Astrocyte (in vitro differentiated cells and primary cell): ENCODE results near the gene AUTS2. TPM values are rescaled to one million over a fixed set of nuclear protein-coding genes. Genes with fewer than 3 reads are reported as not detected.

Source experiments
- DNase-seq: peaks from one replicate; pipeline ENCODE4 v3.0.0-alpha.2; 2010; ENCODE audit warnings: low read depth
- FAIRE-seq: peaks from 2 replicates; lab custom pipeline; 2011; peaks lifted over from hg19 to GRCh38; lab: Jason Lieb, UNC
- H2AFZ ChIP-seq: 2 replicates; pipeline ENCODE4 v1.6.0; 2012; ENCODE audit warnings: low read depth, low read length, inconsistent platforms
- H3K27ac ChIP-seq: 2 replicates; pipeline ENCODE4 v1.5.1; 2011; ENCODE audit warnings: low read depth, low read length, inconsistent platforms
- H3K27me3 ChIP-seq: 2 replicates; pipeline ENCODE4 v1.6.0; 2011; ENCODE audit warnings: low read length, inconsistent platforms; ENCODE audit not compliant: insufficient read depth
- H3K36me3 ChIP-seq: 2 replicates; pipeline ENCODE4 v1.5.1; 2011; ENCODE audit warnings: low read length, inconsistent platforms; ENCODE audit not compliant: insufficient read depth
- H3K4me1 ChIP-seq: 2 replicates; pipeline ENCODE4 v1.5.1; 2011; ENCODE audit warnings: low read length, inconsistent platforms; ENCODE audit not compliant: insufficient read depth
- H3K4me2 ChIP-seq: 2 replicates; pipeline ENCODE4 v1.6.0; 2012; ENCODE audit warnings: low read length, inconsistent platforms
- H3K4me3 ChIP-seq: 2 replicates; pipeline ENCODE4 v1.5.1; 2011; ENCODE audit warnings: low read depth, mild to moderate bottlenecking, low read length, inconsistent platforms; ENCODE audit not compliant: insufficient read depth
- H3K79me2 ChIP-seq: 2 replicates; pipeline ENCODE4 v1.6.0; 2012; ENCODE audit warnings: mild to moderate bottlenecking, low read length, inconsistent platforms; ENCODE audit not compliant: insufficient read depth
- H3K9ac ChIP-seq: 2 replicates; pipeline ENCODE4 v1.6.0; 2012; ENCODE audit warnings: mild to moderate bottlenecking, low read length, inconsistent platforms
- H3K9me3 ChIP-seq: 2 replicates; pipeline ENCODE4 v1.5.1; 2012; ENCODE audit warnings: low read depth, mild to moderate bottlenecking, low read length, inconsistent platforms; ENCODE audit not compliant: insufficient read depth
- H4K20me1 ChIP-seq: 2 replicates; pipeline ENCODE4 v1.6.0; 2012; ENCODE audit warnings: low read length, inconsistent platforms; ENCODE audit not compliant: insufficient read depth
- H3K27ac Mint-ChIP-seq: one replicate; pipeline ENCODE4 v1.8.0; 2021; ENCODE audit warnings: mild to moderate bottlenecking, mixed read lengths; ENCODE audit not compliant: unreplicated experiment
- H3K27me3 Mint-ChIP-seq: one replicate; pipeline ENCODE4 v1.8.0; 2021; ENCODE audit warnings: low read depth, mixed read lengths; ENCODE audit not compliant: unreplicated experiment
- H3K36me3 Mint-ChIP-seq: one replicate; pipeline ENCODE4 v1.8.0; 2021; ENCODE audit warnings: low read depth, mixed read lengths; ENCODE audit not compliant: unreplicated experiment
- H3K4me1 Mint-ChIP-seq: one replicate; pipeline ENCODE4 v1.8.0; 2021; ENCODE audit warnings: low read depth, mixed read lengths; ENCODE audit not compliant: unreplicated experiment
- H3K4me3 Mint-ChIP-seq: one replicate; pipeline ENCODE4 v1.8.0; 2021; ENCODE audit warnings: mild to moderate bottlenecking, moderate library complexity, mixed read lengths; ENCODE audit not compliant: unreplicated experiment
- H3K9me3 Mint-ChIP-seq: one replicate; pipeline ENCODE4 v1.8.0; 2021; ENCODE audit warnings: mild to moderate bottlenecking, mixed read lengths; ENCODE audit not compliant: unreplicated experiment
- CTCF ChIP-seq: IDR thresholded peaks from 2 replicates; pipeline ENCODE4 v1.5.1; 2011; ENCODE audit warnings: low read depth, mild to moderate bottlenecking, inconsistent platforms, low read length, moderate library complexity; ENCODE audit not compliant: insufficient read depth
- EZH2 ChIP-seq: IDR thresholded peaks from 2 replicates; pipeline ENCODE4 v1.6.1; 2012; ENCODE audit warnings: mild to moderate bottlenecking, low read length, inconsistent platforms; ENCODE audit not compliant: insufficient read depth
- total RNA-seq: library from RNA; stranded (reverse); gene quantifications from 2 replicates; pipeline ENCODE4 v1.2.1, GENCODE V29; 2021

The AUTS2 gene
- total RNA-seq, 1 donor from 2014 or later, result 73.2 TPM

GRCh38 chr7:69754476-69754875 is 156.2 kb downstream of the AUTS2 start:
- Mint-ChIP-seq H3K27ac (no peak overlapping the region), H3K27me3 (no peaks in the 10 kb centered on the region), H3K4me3 (no peak overlapping the region), H3K9me3 (no peaks in the 10 kb centered on the region), H3K4me1 (peaks cover 66% of the 10 kb centered on the region), H3K36me3 (no peaks in the 10 kb centered on the region)
- TF ChIP-seq EZH2 (no peak), CTCF (no peak)
- DNase-seq (no peak), FAIRE-seq (no peak)
- Histone ChIP-seq H3K9ac (no peak overlapping the region), H4K20me1 (peaks cover 69% of the 10 kb centered on the region), H3K4me2 (no peak overlapping the region), H3K27me3 (no peaks in the 10 kb centered on the region), H3K9me3 (no peaks in the 10 kb centered on the region), H3K4me3 (no peak overlapping the region), H3K79me2 (peaks cover 15% of the 10 kb centered on the region), H3K36me3 (no peaks in the 10 kb centered on the region), H3K27ac (no peak overlapping the region), H3K4me1 (peaks cover 10% of the 10 kb centered on the region), H2AFZ (no peak overlapping the region)

- Histone ChIP-seq H2AFZ (no peak overlapping the region), H3K27ac (no peak overlapping the region), H3K9ac (no peak overlapping the region), H3K4me1 (peaks cover 10% of the 10 kb centered on the region), H3K79me2 (peaks cover 5% of the 10 kb centered on the region), H4K20me1 (peaks cover 62% of the 10 kb centered on the region), H3K4me2 (no peak overlapping the region), H3K9me3 (no peaks in the 10 kb centered on the region), H3K36me3 (no peaks in the 10 kb centered on the region), H3K4me3 (no peak overlapping the region), H3K27me3 (no peaks in the 10 kb centered on the region)
- TF ChIP-seq EZH2 (no peak), CTCF (no peak)
- H3K4me1 Mint-ChIP-seq, result peaks cover 61% of the 10 kb centered on the region
- no peaks in the 10 kb centered on the region for H3K9me3 Mint-ChIP-seq
- DNase-seq, result peak; percentile 41
- no peak for FAIRE-seq
- no peak overlapping the region for H3K4me3 Mint-ChIP-seq
- no peaks in the 10 kb centered on the region for H3K27me3 Mint-ChIP-seq
- H3K36me3 Mint-ChIP-seq, result no peaks in the 10 kb centered on the region
- H3K27ac Mint-ChIP-seq, result peak overlapping the region; percentile 35
Measured at GRCh38 chr7:69756235-69756634, 158.0 kb downstream of the AUTS2 start.

GRCh38 chr7:69757528-69757927 is 159.3 kb downstream of the AUTS2 start:
- DNase-seq, result no peak
- H3K36me3 ChIP-seq, result no peaks in the 10 kb centered on the region
- FAIRE-seq, result no peak
- no peak overlapping the region for H3K27ac ChIP-seq
- TF ChIP-seq CTCF, result no peak
- TF ChIP-seq EZH2, result no peak
- H3K79me2 ChIP-seq, result peaks cover 4% of the 10 kb centered on the region
- no peak overlapping the region for H2AFZ ChIP-seq
- H3K27me3 ChIP-seq, result no peaks in the 10 kb centered on the region
- no peaks in the 10 kb centered on the region for H3K36me3 Mint-ChIP-seq
- no peak overlapping the region for H3K4me3 ChIP-seq
- H3K4me2 ChIP-seq, result no peak overlapping the region
- H3K9me3 ChIP-seq, result no peaks in the 10 kb centered on the region
- no peak overlapping the region for H3K9ac ChIP-seq
- H3K27ac Mint-ChIP-seq, result no peak overlapping the region
- no peaks in the 10 kb centered on the region for H3K9me3 Mint-ChIP-seq
- peaks cover 67% of the 10 kb centered on the region for H4K20me1 ChIP-seq
- no peak overlapping the region for H3K4me3 Mint-ChIP-seq
- H3K27me3 Mint-ChIP-seq, result no peaks in the 10 kb centered on the region
- peaks cover 10% of the 10 kb centered on the region for H3K4me1 ChIP-seq
- H3K4me1 Mint-ChIP-seq, result peaks cover 62% of the 10 kb centered on the region
